ENCODE measurements around the gene DIP2A. TPM values are rescaled to one million over a fixed set of nuclear protein-coding genes. Genes with fewer than 3 reads are reported as not detected.

The DIP2A gene
- polyA plus RNA-seq, 1 donor (not counting 4 experiments of a cell fraction or from before 2014, with no cell fraction given): 41.6 TPM

DNA sequence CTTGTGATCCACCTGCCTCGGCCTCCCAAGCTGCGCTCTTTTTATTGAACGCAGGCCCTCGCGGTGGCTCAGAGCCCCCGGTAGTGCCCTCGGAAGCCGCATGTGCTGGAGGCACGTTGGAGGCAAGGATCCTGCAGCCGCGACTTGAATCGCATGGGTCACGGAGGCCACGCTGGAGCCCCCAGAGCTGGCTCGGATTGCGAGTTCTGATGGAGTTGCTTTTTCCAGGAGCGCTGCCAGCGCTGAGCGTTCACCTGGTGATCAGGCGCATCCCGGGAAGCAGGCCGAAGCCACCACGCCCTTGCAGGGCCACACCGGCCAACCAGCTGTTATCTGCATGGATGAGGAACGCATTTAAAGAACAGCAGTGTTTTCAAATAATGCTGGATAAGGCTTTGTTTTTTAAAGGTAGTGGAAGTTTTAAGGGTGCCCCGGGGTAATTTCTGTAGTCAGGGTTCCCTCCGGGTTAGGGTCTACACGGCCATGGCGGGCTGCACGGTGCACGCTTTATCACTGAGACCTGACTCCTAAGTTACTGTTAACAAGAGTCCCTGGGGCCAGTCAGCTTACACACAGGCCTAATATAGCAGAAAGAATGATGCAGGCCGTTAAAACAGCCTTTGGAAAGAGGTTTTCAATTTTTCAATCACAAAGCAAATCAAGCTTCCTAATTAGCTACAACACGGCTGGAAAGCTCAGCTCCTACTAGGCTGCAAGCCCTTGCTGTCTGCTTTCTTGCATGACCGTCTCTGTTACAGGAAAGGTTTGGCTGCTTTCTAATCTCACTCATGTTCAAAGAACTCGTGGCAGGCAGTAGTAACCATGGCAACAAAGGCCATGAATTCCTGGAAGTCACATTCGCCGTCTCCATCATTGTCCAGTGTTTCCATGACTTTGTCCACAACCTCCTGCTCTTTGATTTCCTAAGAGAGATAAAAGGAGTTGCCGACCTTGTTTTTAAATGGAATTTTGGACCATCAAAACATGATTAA is 140.2 kb downstream of the DIP2A start:
- Histone ChIP-seq H2AFZ (ENCODE audit: control insufficient read depth, low read length) (no peak overlapping the region), H3K27ac (ENCODE audit: control insufficient read depth, insufficient read depth, low read length) (no peak overlapping the region), H3K79me2 (ENCODE audit: control insufficient read depth, insufficient read depth, low read length) (no peaks in the 10 kb centered on the region), H3K9me1 (ENCODE audit: control insufficient read depth, extremely low read depth, insufficient read depth, low read length) (no peaks in the 10 kb centered on the region), H3K4me3 (ENCODE audit: control insufficient read depth in 2 of 3, extremely low read depth in 1 of 3, insufficient read depth in 2 of 3, low read depth in 1 of 3, low read length in 3 of 3) (no peak overlapping the region), H3K4me1 (ENCODE audit: control insufficient read depth, extremely low read depth, insufficient read depth, low read length) (no peaks in the 10 kb centered on the region), H3K27me3 (ENCODE audit: control insufficient read depth, extremely low read depth, insufficient read depth, low read length) (peaks cover 7% of the 10 kb centered on the region), H3K9ac (ENCODE audit: control insufficient read depth, extremely low read depth, insufficient read depth, low read length) (no peak overlapping the region), H3K4me2 (ENCODE audit: control insufficient read depth, extremely low read depth, insufficient read depth, low read depth, low read length) (no peak overlapping the region), H3K36me3 (ENCODE audit: control insufficient read depth in 2 of 2, extremely low read depth in 1 of 2, insufficient read depth in 2 of 2, low read length in 2 of 2) (no peaks in the 10 kb centered on the region), H3K9me3 (ENCODE audit: control insufficient read depth, low read depth, low read length) (no peaks in the 10 kb centered on the region), H4K20me1 (ENCODE audit: control insufficient read depth, extremely low read depth, insufficient read depth, low read length) (no peaks in the 10 kb centered on the region)
- FAIRE-seq (no peak), DNase-seq (ENCODE audit: low read depth, low spot score) (no peak)
- TF ChIP-seq EZH2 (IDR thresholded peaks at IDR 0.05; ENCODE audit: low read length): no peak
- TF ChIP-seq, protein P1, sequence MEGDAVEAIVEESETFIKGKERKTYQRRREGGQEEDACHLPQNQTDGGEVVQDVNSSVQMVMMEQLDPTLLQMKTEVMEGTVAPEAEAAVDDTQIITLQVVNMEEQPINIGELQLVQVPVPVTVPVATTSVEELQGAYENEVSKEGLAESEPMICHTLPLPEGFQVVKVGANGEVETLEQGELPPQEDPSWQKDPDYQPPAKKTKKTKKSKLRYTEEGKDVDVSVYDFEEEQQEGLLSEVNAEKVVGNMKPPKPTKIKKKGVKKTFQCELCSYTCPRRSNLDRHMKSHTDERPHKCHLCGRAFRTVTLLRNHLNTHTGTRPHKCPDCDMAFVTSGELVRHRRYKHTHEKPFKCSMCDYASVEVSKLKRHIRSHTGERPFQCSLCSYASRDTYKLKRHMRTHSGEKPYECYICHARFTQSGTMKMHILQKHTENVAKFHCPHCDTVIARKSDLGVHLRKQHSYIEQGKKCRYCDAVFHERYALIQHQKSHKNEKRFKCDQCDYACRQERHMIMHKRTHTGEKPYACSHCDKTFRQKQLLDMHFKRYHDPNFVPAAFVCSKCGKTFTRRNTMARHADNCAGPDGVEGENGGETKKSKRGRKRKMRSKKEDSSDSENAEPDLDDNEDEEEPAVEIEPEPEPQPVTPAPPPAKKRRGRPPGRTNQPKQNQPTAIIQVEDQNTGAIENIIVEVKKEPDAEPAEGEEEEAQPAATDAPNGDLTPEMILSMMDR (optimal IDR thresholded peaks at IDR 0.05 in 1 of 3, IDR thresholded peaks at IDR 0.05 in 1 of 3, conservative IDR thresholded peaks at IDR 0.05 in 1 of 3; ENCODE audit: extremely low read depth in 1 of 3, insufficient read depth in 2 of 3, low read length in 3 of 3): no peak
- dilution Hi-C loops (cut with MboI; ENCODE audit: extremely low pct_ligation_motif_present, low sequenced_read_pairs): no loop called here

DNA sequence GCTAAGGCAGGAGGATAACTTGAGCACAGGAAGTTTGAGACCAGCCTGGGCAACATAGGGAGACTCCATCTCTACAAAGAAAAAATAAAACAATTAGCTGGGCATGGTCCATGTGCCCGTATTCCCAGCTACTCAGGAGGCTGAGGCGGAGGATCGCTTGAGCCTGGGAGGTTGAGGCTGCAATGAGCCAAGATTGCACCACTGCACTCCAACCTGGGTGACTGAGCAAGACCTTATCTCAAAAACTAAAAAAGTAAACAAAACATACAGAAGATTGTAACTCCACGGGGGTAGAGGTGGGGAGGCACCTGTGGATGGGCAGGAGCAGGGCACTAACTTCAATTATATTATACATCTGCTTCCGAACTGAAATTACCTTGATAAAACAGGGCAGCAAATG is 141.6 kb downstream of the DIP2A start:
- no peak overlapping the region for H2AFZ ChIP-seq (ENCODE audit: control insufficient read depth, low read length)
- TF ChIP-seq, protein P1 (optimal IDR thresholded peaks at IDR 0.05 in 1 of 3, IDR thresholded peaks at IDR 0.05 in 1 of 3, conservative IDR thresholded peaks at IDR 0.05 in 1 of 3; ENCODE audit: extremely low read depth in 1 of 3, insufficient read depth in 2 of 3, low read length in 3 of 3): no peak
- TF ChIP-seq EZH2 (IDR thresholded peaks at IDR 0.05; ENCODE audit: low read length): no peak
- H3K9me1 ChIP-seq (ENCODE audit: control insufficient read depth, extremely low read depth, insufficient read depth, low read length): no peaks in the 10 kb centered on the region
- no peaks in the 10 kb centered on the region for H4K20me1 ChIP-seq (ENCODE audit: control insufficient read depth, extremely low read depth, insufficient read depth, low read length)
- no peak overlapping the region for H3K9ac ChIP-seq (ENCODE audit: control insufficient read depth, extremely low read depth, insufficient read depth, low read length)
- peaks cover 7% of the 10 kb centered on the region for H3K27me3 ChIP-seq (ENCODE audit: control insufficient read depth, extremely low read depth, insufficient read depth, low read length)
- dilution Hi-C loops (cut with MboI; ENCODE audit: extremely low pct_ligation_motif_present, low sequenced_read_pairs): no loop called here
- no peaks in the 10 kb centered on the region for H3K36me3 ChIP-seq (ENCODE audit: control insufficient read depth in 2 of 2, extremely low read depth in 1 of 2, insufficient read depth in 2 of 2, low read length in 2 of 2)
- FAIRE-seq (no peak), DNase-seq (ENCODE audit: low read depth, low spot score) (no peak)
- H3K79me2 ChIP-seq (ENCODE audit: control insufficient read depth, insufficient read depth, low read length): no peaks in the 10 kb centered on the region
- no peak overlapping the region for H3K27ac ChIP-seq (ENCODE audit: control insufficient read depth, insufficient read depth, low read length)
- H3K4me2 ChIP-seq (ENCODE audit: control insufficient read depth, extremely low read depth, insufficient read depth, low read depth, low read length): no peak overlapping the region
- no peak overlapping the region for H3K4me3 ChIP-seq (ENCODE audit: control insufficient read depth in 2 of 3, extremely low read depth in 1 of 3, insufficient read depth in 2 of 3, low read depth in 1 of 3, low read length in 3 of 3)
- no peaks in the 10 kb centered on the region for H3K9me3 ChIP-seq (ENCODE audit: control insufficient read depth, low read depth, low read length)
- no peaks in the 10 kb centered on the region for H3K4me1 ChIP-seq (ENCODE audit: control insufficient read depth, extremely low read depth, insufficient read depth, low read length)

Measured in keratinocyte (primary cell).